A549 (cell line): ENCODE data around the gene ANKS1B. TPM values are rescaled to one million over a fixed set of nuclear protein-coding genes. Genes with fewer than 3 reads are reported as not detected.

Experiments used
- ATAC-seq, 2 experiments: fragments of 200-7000 bp in 1 of 2; fragments of >200 bp in 1 of 2; cut with Nextera tagmentation in 1 of 2; cut with Tn5 transposase in 1 of 2; 3 replicates each; pipeline versions ENCODE4 v1.8.0 to v1.9.1; 2018 to 2020; ENCODE audit warnings: mild to moderate bottlenecking in 1 of 2, moderate library complexity in 1 of 2
- CTCF ChIA-PET: fragments of 300-600 bp; sonication (Branson Sonifier 250); formaldehyde crosslinking; extraction: SDS; loops from one replicate; lab custom pipeline; 2021; ENCODE audit warnings: antibody characterized with exemption, inconsistent platforms; lab: Yijun Ruan, JAX
- POLR2A ChIA-PET: fragments of 350-600 bp; formaldehyde crosslinking; extraction: SDS; loops from one replicate; lab custom pipeline; 2021; ENCODE audit warnings: antibody characterized with exemption, inconsistent platforms; lab: Yijun Ruan, JAX
- DNase-seq, 2 experiments: peaks; one replicate each; pipeline versions ENCODE4 v3.0.0 to v3.0.0-alpha.2; 2011 to 2016; ENCODE audit warnings: low read depth in 1 of 2, low spot score in 1 of 2
- FAIRE-seq: peaks from 2 replicates; lab custom pipeline; 2011; peaks lifted over from hg19 to GRCh38; lab: Jason Lieb, UNC
- H3K27ac ChIP-seq, 2 experiments: fragments of >200 bp; sonication (Bioruptor Twin); formaldehyde crosslinking; 3 replicates each; pipeline ENCODE4 v1.5.1; 2016 to 2017
- H3K4me1 ChIP-seq: fragments of >200 bp; sonication (Bioruptor Twin); formaldehyde crosslinking; 3 replicates; pipeline ENCODE4 v1.6.1; 2016
- H3K4me2 ChIP-seq: fragments of >200 bp; sonication (Bioruptor Twin); formaldehyde crosslinking; 3 replicates; pipeline ENCODE4 v1.6.1; 2016
- H3K4me3 ChIP-seq: fragments of >200 bp; sonication (Bioruptor Twin); formaldehyde crosslinking; 3 replicates; pipeline ENCODE4 v1.5.1; 2016
- H3K9me3 ChIP-seq: fragments of >200 bp; sonication (Bioruptor Twin); formaldehyde crosslinking; 3 replicates; pipeline ENCODE4 v1.6.1; 2016
- ATOH8 ChIP-seq: fragments of 250-450 bp; sonication (Bioruptor Pico); IDR thresholded peaks from 2 replicates; pipeline ENCODE4 v1.5.0; 2020; ENCODE audit warnings: low read depth, mild to moderate bottlenecking, moderate library complexity
- BCL3 ChIP-seq: fragments of >200 bp; sonication (Bioruptor Twin); formaldehyde crosslinking; IDR thresholded peaks from 3 replicates; pipeline ENCODE4 v1.6.1; 2016
- BHLHE40 ChIP-seq: IDR thresholded peaks from 2 replicates; pipeline ENCODE4 v1.6.1; 2012; ENCODE audit warnings: low read depth, low read length, inconsistent platforms
- CEBPB ChIP-seq, 2 experiments: fragments of >200 bp in 1 of 2; sonication (Bioruptor Twin) in 1 of 2; formaldehyde crosslinking in 1 of 2; IDR thresholded peaks; 2 replicates each; pipeline ENCODE4 v1.6.1; 2012 to 2016
- CTCF ChIP-seq: fragments of >200 bp; sonication (Bioruptor Twin); formaldehyde crosslinking; IDR thresholded peaks from 3 replicates; pipeline ENCODE4 v1.5.1; 2016
- EHF ChIP-seq: fragments of 250-450 bp; sonication (Bioruptor Pico); IDR thresholded peaks from 2 replicates; pipeline ENCODE4 v1.5.0; 2020; ENCODE audit warnings: mild to moderate bottlenecking
- EHMT2 ChIP-seq: fragments of 200-600 bp; sonication (generic); IDR thresholded peaks from 2 replicates; pipeline ENCODE4 v1.6.1; 2016; ENCODE audit warnings: antibody characterized with exemption, low read depth, mild to moderate bottlenecking, moderate library complexity
- FOXS1 ChIP-seq: fragments of 250-450 bp; sonication (Bioruptor Pico); IDR thresholded peaks from 2 replicates; pipeline ENCODE4 v1.5.0; 2020; ENCODE audit warnings: mild to moderate bottlenecking, moderate library complexity
- GATA3 ChIP-seq: IDR thresholded peaks from 2 replicates; pipeline ENCODE4 v1.6.1; 2012; ENCODE audit warnings: borderline replicate concordance
- HES2 ChIP-seq: fragments of >200 bp; sonication (Bioruptor Twin); formaldehyde crosslinking; IDR thresholded peaks from 2 replicates; pipeline ENCODE4 v1.6.1; 2016
- HOXA7 ChIP-seq: fragments of 250-450 bp; sonication (Bioruptor Pico); IDR thresholded peaks from 2 replicates; pipeline ENCODE4 v1.5.0; 2020; ENCODE audit warnings: mild to moderate bottlenecking, moderate library complexity
- HOXB5 ChIP-seq: fragments of 250-450 bp; sonication (Bioruptor Pico); IDR thresholded peaks from 2 replicates; pipeline ENCODE4 v1.5.0; 2020; ENCODE audit warnings: mild to moderate bottlenecking, moderate library complexity
- MAFK ChIP-seq: fragments of 450-650 bp; IDR thresholded peaks from 2 replicates; pipeline ENCODE4 v1.6.1; 2014; ENCODE audit not compliant: partially characterized antibody
- MYC ChIP-seq: IDR thresholded peaks from 2 replicates; pipeline ENCODE4 v1.6.1; 2012; ENCODE audit warnings: mild to moderate bottlenecking, inconsistent platforms, low read length, improper control_type of control experiment, borderline replicate concordance
- NFE2L2 ChIP-seq: fragments of 150-350 bp; conservative IDR thresholded peaks from 2 replicates; pipeline ENCODE4 v1.6.1; 2014; ENCODE audit warnings: low read length
- NR3C1 ChIP-seq: fragments of >200 bp; sonication (Bioruptor Twin); formaldehyde crosslinking; IDR thresholded peaks from 3 replicates; pipeline ENCODE4 v1.6.1; 2017
- PHF8 ChIP-seq: fragments of 200-600 bp; sonication (generic); IDR thresholded peaks from 2 replicates; pipeline ENCODE4 v1.6.1; 2016; ENCODE audit warnings: low read depth, mild to moderate bottlenecking, antibody characterized with exemption, moderate library complexity, borderline replicate concordance
- POLR2A ChIP-seq: IDR thresholded peaks from 2 replicates; pipeline ENCODE4 v1.6.1; 2012; ENCODE audit warnings: mild to moderate bottlenecking, low read length
- POLR2AphosphoS2 ChIP-seq: conservative IDR thresholded peaks from 2 replicates; pipeline ENCODE4 v1.6.1; 2012; ENCODE audit warnings: low read length, improper control_type of control experiment, inconsistent platforms
- RAD21 ChIP-seq, 2 experiments: fragments of >200 bp in 1 of 2; sonication (Bioruptor Twin) in 1 of 2; formaldehyde crosslinking in 1 of 2; IDR thresholded peaks in 1 of 2; conservative IDR thresholded peaks in 1 of 2; 2 replicates in 1 of 2; 3 replicates in 1 of 2; pipeline ENCODE4 v1.6.1; 2012 to 2018; ENCODE audit warnings: inconsistent platforms in 1 of 2
- RFX5 ChIP-seq: fragments of 450-650 bp; IDR thresholded peaks from 2 replicates; pipeline ENCODE4 v1.7.1; 2014; ENCODE audit warnings: antibody characterized with exemption, mild to moderate bottlenecking, moderate library complexity
- SMC3 ChIP-seq: fragments of >200 bp; sonication (Bioruptor Twin); formaldehyde crosslinking; IDR thresholded peaks from 3 replicates; pipeline ENCODE4 v1.6.1; 2018; ENCODE audit warnings: inconsistent platforms
- TFCP2L1 ChIP-seq: fragments of 250-450 bp; sonication (Bioruptor Pico); IDR thresholded peaks from 2 replicates; pipeline ENCODE4 v1.5.0; 2021; ENCODE audit warnings: mild to moderate bottlenecking
- ZC3H11A ChIP-seq: fragments of 450-650 bp; IDR thresholded peaks from 2 replicates; pipeline ENCODE4 v1.6.1; 2014; ENCODE audit warnings: antibody characterized with exemption, mild to moderate bottlenecking
- ZFP36 ChIP-seq: fragments of 450-650 bp; IDR thresholded peaks from 2 replicates; pipeline ENCODE4 v1.6.1; 2014; ENCODE audit warnings: borderline replicate concordance; ENCODE audit not compliant: partially characterized antibody
- WGBS: methylation state at CpG from one replicate; pipeline ENCODE4 v1.1.6; 2017; ENCODE audit errors: missing lambda C conversion rate; 5-methylcytosine and 5-hydroxymethylcytosine counted together
- polyA plus RNA-seq, 4 experiments: library from polyadenylated mRNA; depleted of rRNA in 3 of 4; stranded (reverse); fragments of >200 nt; fragmentation: RNase III in 1 of 4; extraction: RNeasy Plus Mini Kit Qiagen cat#74134 plus additional on column Dnase treatment in 1 of 4; gene quantifications; 2 replicates in 3 of 4; 3 replicates in 1 of 4; pipeline ENCODE4 v1.2.3, GENCODE V29; 2011 to 2017
- TF ChIP-seq, protein P1 (sequence below): fragments of 200-600 bp; sonication (generic); IDR thresholded peaks from 2 replicates; pipeline ENCODE4 v1.6.1; 2016; ENCODE audit warnings: antibody characterized with exemption, mild to moderate bottlenecking, moderate library complexity
- TF ChIP-seq, protein P2 (sequence below): fragments of 450-650 bp; IDR thresholded peaks from 2 replicates; pipeline ENCODE4 v1.6.1; 2014; ENCODE audit warnings: antibody characterized with exemption
- TF ChIP-seq, protein P3 (sequence below): IDR thresholded peaks from 2 replicates; pipeline ENCODE4 v1.6.1; 2012

The ANKS1B gene
- polyA plus RNA-seq, 2 of the 4 experiments (the other 2 are of a cell fraction), result 1.5 to 2.2 TPM

- no peak for ATAC-seq
- POLR2A ChIA-PET, result no interaction called here
- Histone ChIP-seq H3K4me1 (no peaks in the 10 kb centered on the region), H3K27ac (no peak overlapping the region), H3K4me3 (no peak overlapping the region), H3K4me2 (no peak overlapping the region), H3K9me3 (no peaks in the 10 kb centered on the region)
- no peak for DNase-seq
- TF ChIP-seq EHF (CRISPR knock-in tag) (no peak), ZC3H11A (no peak), GATA3 (no peak), PHF8 (no peak), BCL3 (no peak), NFE2L2 (no peak), MYC (no peak), MAFK (no peak), NR3C1 (no peak), CTCF (no peak), EHMT2 (no peak), BHLHE40 (no peak), CEBPB (IDR thresholded peaks at IDR 0.05) (no peak), POLR2AphosphoS2 (no peak), HES2 (no peak), RAD21 (conservative IDR thresholded peaks at IDR 0.05 in 1 of 2, IDR thresholded peaks at IDR 0.05 in 1 of 2) (no peak)
- TF ChIP-seq, protein P1, sequence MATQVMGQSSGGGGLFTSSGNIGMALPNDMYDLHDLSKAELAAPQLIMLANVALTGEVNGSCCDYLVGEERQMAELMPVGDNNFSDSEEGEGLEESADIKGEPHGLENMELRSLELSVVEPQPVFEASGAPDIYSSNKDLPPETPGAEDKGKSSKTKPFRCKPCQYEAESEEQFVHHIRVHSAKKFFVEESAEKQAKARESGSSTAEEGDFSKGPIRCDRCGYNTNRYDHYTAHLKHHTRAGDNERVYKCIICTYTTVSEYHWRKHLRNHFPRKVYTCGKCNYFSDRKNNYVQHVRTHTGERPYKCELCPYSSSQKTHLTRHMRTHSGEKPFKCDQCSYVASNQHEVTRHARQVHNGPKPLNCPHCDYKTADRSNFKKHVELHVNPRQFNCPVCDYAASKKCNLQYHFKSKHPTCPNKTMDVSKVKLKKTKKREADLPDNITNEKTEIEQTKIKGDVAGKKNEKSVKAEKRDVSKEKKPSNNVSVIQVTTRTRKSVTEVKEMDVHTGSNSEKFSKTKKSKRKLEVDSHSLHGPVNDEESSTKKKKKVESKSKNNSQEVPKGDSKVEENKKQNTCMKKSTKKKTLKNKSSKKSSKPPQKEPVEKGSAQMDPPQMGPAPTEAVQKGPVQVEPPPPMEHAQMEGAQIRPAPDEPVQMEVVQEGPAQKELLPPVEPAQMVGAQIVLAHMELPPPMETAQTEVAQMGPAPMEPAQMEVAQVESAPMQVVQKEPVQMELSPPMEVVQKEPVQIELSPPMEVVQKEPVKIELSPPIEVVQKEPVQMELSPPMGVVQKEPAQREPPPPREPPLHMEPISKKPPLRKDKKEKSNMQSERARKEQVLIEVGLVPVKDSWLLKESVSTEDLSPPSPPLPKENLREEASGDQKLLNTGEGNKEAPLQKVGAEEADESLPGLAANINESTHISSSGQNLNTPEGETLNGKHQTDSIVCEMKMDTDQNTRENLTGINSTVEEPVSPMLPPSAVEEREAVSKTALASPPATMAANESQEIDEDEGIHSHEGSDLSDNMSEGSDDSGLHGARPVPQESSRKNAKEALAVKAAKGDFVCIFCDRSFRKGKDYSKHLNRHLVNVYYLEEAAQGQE, result no peak
- TF ChIP-seq, protein P2, sequence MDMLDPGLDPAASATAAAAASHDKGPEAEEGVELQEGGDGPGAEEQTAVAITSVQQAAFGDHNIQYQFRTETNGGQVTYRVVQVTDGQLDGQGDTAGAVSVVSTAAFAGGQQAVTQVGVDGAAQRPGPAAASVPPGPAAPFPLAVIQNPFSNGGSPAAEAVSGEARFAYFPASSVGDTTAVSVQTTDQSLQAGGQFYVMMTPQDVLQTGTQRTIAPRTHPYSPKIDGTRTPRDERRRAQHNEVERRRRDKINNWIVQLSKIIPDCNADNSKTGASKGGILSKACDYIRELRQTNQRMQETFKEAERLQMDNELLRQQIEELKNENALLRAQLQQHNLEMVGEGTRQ, result no peak
- CTCF ChIA-PET, result no interaction called here
- 0% methylated on average over 3 of the region's 3 CpGs for WGBS
- FAIRE-seq, result no peak
Measured at GRCh38 chr12:99352269-99352668, 632.5 kb downstream of the ANKS1B start.

DNA sequence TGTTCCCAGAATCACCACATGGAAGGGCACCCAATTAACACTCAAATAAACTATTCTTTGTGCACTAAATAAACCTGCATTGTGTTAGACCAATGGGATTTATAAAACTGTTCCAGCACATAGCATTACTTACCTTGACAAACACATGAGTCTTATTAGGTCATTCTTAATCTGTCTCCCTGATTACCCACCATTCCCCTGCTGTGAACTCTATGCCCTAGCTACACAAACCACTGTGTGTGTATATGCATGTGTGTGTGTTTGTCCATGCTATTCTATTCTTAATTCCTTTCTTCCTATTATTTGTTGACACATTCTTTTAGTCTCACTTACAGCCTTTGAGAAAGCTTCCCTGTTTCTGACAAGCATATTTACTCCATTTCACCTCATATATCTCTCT is 640.8 kb downstream of the ANKS1B start:
- H3K4me3 ChIP-seq, result no peak overlapping the region
- no peaks in the 10 kb centered on the region for H3K4me1 ChIP-seq
- no peak overlapping the region for H3K27ac ChIP-seq
- no peaks in the 10 kb centered on the region; the same call in 2 of the 3 replicates for H3K9me3 ChIP-seq
- ATAC-seq (no peak), DNase-seq (no peak), FAIRE-seq (no peak)
- no peak overlapping the region for H3K4me2 ChIP-seq
- ChIA-PET POLR2A (no interaction called here), CTCF (interaction anchor here (1.2 kb wide), 1 partner anchor 12 kb away, joined by 3 read pairs; no protein-coding TSS in a partner anchor)
- TF ChIP-seq, protein P3, sequence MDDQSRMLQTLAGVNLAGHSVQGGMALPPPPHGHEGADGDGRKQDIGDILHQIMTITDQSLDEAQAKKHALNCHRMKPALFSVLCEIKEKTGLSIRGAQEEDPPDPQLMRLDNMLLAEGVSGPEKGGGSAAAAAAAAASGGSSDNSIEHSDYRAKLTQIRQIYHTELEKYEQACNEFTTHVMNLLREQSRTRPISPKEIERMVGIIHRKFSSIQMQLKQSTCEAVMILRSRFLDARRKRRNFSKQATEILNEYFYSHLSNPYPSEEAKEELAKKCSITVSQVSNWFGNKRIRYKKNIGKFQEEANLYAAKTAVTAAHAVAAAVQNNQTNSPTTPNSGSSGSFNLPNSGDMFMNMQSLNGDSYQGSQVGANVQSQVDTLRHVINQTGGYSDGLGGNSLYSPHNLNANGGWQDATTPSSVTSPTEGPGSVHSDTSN, result no peak
- TF ChIP-seq POLR2A, result no peak
- no peak for TF ChIP-seq HOXA7 (CRISPR knock-in tag)
- TF ChIP-seq MYC, result no peak
- TF ChIP-seq NFE2L2, result no peak
- TF ChIP-seq SMC3, result no peak
- TF ChIP-seq, protein P2, result no peak
- no peak for TF ChIP-seq NR3C1
- TF ChIP-seq TFCP2L1 (CRISPR knock-in tag), result no peak
- TF ChIP-seq HOXB5 (CRISPR knock-in tag), result no peak
- TF ChIP-seq FOXS1 (CRISPR knock-in tag), result no peak
- no peak for TF ChIP-seq RFX5
- TF ChIP-seq MAFK, result no peak
- no peak for TF ChIP-seq ATOH8 (CRISPR knock-in tag)
- TF ChIP-seq CEBPB (IDR thresholded peaks at IDR 0.05), result no peak
- no peak for TF ChIP-seq ZFP36
